ENCODE results near the gene RETREG2.

The RETREG2 gene

DNA sequence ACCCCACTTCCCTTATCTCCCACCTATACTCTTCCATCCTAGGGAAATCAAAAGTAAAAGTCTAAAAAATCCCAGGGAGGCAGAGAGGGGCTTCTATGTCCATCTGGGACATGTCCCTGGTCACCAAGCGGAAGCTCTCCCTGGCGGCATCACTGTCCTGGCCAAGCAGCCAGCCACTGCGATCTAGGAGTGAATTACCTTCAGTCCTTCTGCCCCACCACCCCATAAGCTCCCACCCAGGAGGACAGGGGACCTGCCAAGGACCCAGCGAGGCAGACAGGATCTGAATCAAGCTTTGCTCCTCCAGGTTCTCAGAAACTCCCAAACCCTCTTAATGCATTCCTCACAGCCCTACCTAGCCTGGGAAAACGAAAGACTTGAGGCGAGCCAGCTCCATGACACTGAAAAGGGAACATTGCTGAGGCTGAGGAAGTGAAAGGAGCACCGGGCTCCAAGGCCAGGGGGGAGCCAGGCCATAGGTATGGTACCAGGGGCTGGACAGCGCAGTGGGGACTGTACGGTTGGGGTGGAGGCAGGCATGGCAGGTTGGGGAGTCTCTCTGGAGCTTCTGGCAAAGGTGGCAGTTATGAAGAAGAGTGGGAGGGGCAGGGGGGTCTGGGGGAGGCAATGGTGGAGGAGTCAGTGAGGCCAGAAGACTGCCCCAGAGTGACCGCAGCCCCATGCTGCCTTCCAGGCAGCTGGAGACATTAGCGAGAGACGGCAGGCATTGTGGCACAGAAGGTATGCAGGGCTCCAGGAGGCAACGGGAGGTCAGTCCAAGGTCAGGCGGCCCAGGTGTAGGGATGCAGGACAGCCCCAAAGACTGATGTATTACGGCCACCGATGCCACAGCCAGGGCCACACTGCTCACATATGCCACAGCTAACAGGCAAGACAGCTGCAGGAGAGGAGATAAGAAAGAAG lies 5.6 kb upstream of the RETREG2 start:
- ATAC-seq: no peak
- TF ChIP-seq ZC3H10 (CRISPR knock-in tag; IDR thresholded peaks at IDR 0.05): no peak
- no peak for TF ChIP-seq ZNF8 (CRISPR knock-in tag; IDR thresholded peaks at IDR 0.05)
- TF ChIP-seq BACH2 (CRISPR knock-in tag; IDR thresholded peaks at IDR 0.05; ENCODE audit: borderline replicate concordance): no peak
- TF ChIP-seq GLIS3 (CRISPR knock-in tag; IDR thresholded peaks at IDR 0.05): no peak
- no peak for TF ChIP-seq ZNF565 (CRISPR knock-in tag; conservative IDR thresholded peaks at IDR 0.05; ENCODE audit: low read depth)

GRCh38 chr2:219173176-219173575 lies 4.9 kb upstream of the RETREG2 start:
- ATAC-seq: no peak
- TF ChIP-seq ZNF8 (CRISPR knock-in tag; IDR thresholded peaks at IDR 0.05) (no peak), ESRRG (CRISPR knock-in tag; IDR thresholded peaks at IDR 0.05) (no peak), TOX (CRISPR knock-in tag; IDR thresholded peaks at IDR 0.05; ENCODE audit: borderline replicate concordance) (no peak)

DNA sequence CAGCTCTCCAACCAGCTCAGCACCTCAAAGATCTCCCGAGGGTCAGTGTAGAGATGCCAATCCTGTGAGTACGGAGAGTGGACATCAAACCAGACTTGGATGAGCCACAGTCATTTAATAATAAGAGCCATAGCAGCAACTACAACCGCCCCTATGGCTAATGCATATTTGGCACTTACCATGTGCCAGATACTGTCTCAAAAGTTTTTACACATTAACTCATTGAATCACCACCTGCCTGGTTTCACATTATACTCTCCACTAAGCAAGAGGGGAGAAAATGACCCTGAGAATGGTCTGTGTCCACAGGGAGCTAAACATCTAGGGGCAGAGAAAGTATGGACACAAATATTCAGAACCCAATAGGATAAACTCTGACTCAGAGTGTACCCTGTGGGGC lies 3.9 kb upstream of the RETREG2 start:
- TF ChIP-seq PPARA (CRISPR knock-in tag; IDR thresholded peaks at IDR 0.05; ENCODE audit: borderline replicate concordance): no peak
- TF ChIP-seq ZNF565 (CRISPR knock-in tag; conservative IDR thresholded peaks at IDR 0.05; ENCODE audit: low read depth): no peak
- TF ChIP-seq ZNF70 (CRISPR knock-in tag; IDR thresholded peaks at IDR 0.05): no peak
- TF ChIP-seq ISL1 (CRISPR knock-in tag; IDR thresholded peaks at IDR 0.05): no peak
- no peak for TF ChIP-seq POU6F1 (CRISPR knock-in tag; IDR thresholded peaks at IDR 0.05; ENCODE audit: borderline replicate concordance, low read depth)
- TF ChIP-seq RARB (CRISPR knock-in tag; IDR thresholded peaks at IDR 0.05): no peak
- TF ChIP-seq CSRNP3 (CRISPR knock-in tag; IDR thresholded peaks at IDR 0.05): no peak
- no peak for TF ChIP-seq PATZ1 (CRISPR knock-in tag; IDR thresholded peaks at IDR 0.05; ENCODE audit: borderline replicate concordance)
- TF ChIP-seq TOX (CRISPR knock-in tag; IDR thresholded peaks at IDR 0.05; ENCODE audit: borderline replicate concordance): no peak
- TF ChIP-seq ESRRG (CRISPR knock-in tag; IDR thresholded peaks at IDR 0.05): no peak
- TF ChIP-seq ZFP3 (CRISPR knock-in tag; IDR thresholded peaks at IDR 0.05): no peak
- no peak for TF ChIP-seq CREB5 (CRISPR knock-in tag; IDR thresholded peaks at IDR 0.05; ENCODE audit: low read depth)
- TF ChIP-seq ZFP30 (CRISPR knock-in tag; IDR thresholded peaks at IDR 0.05): no peak
- no peak for TF ChIP-seq TSHZ2 (CRISPR knock-in tag; IDR thresholded peaks at IDR 0.05)

GRCh38 chr2:219174801-219175200 lies 3.3 kb upstream of the RETREG2 start:
- no peak for ATAC-seq
- no peak for TF ChIP-seq PPARA (CRISPR knock-in tag; IDR thresholded peaks at IDR 0.05; ENCODE audit: borderline replicate concordance)
- TF ChIP-seq ZNF8 (CRISPR knock-in tag; IDR thresholded peaks at IDR 0.05): no peak
- no peak for TF ChIP-seq OSR1 (CRISPR knock-in tag; IDR thresholded peaks at IDR 0.05)
- no peak for TF ChIP-seq CSDC2 (CRISPR knock-in tag; IDR thresholded peaks at IDR 0.05)
- no peak for TF ChIP-seq POU6F1 (CRISPR knock-in tag; IDR thresholded peaks at IDR 0.05; ENCODE audit: borderline replicate concordance, low read depth)
- TF ChIP-seq TCF4 (CRISPR knock-in tag; IDR thresholded peaks at IDR 0.05; ENCODE audit: borderline replicate concordance): no peak
- TF ChIP-seq ESRRG (CRISPR knock-in tag; IDR thresholded peaks at IDR 0.05): no peak
- no peak for TF ChIP-seq ZNF565 (CRISPR knock-in tag; conservative IDR thresholded peaks at IDR 0.05; ENCODE audit: low read depth)
- no peak for TF ChIP-seq SNAI2 (CRISPR knock-in tag; IDR thresholded peaks at IDR 0.05)
- TF ChIP-seq CREB5 (CRISPR knock-in tag; IDR thresholded peaks at IDR 0.05; ENCODE audit: low read depth): no peak
- no peak for TF ChIP-seq ZFP30 (CRISPR knock-in tag; IDR thresholded peaks at IDR 0.05)

More for the DNA sequence above, 3.9 kb upstream of the RETREG2 start:
- ATAC-seq: no peak

All from SK-N-SH treated with all-trans-retinoic acid at 6 μM for 48 hours (cell line).